Measurements from ENCODE around the gene BRIX1.
"Not testable (repeated sequence)": the region's sequence is repeated elsewhere in the genome, so short reads cannot be mapped to it uniquely, and the experiment has no call there.

The BRIX1 gene

DNA sequence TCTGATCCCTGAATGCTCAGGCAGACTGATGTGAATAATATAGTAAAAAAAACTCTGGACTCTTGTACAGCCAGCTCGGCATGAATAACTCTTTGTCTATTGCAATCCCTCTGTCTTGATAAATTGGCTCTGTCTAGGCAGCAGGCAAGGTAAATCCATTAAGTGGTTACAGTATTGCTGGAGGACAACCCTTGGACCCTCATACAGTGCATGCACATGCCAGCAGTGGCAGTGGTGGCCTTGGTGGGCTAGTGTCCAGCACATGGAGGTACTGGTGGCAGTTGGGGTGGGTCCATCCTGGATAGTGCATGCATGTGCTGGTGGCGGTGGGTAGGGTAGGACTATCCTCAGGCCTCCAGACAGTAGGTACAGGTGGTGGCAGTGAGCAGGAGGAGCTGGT lies 52.7 kb downstream of the BRIX1 start:
- TF ChIP-seq, protein P1, sequence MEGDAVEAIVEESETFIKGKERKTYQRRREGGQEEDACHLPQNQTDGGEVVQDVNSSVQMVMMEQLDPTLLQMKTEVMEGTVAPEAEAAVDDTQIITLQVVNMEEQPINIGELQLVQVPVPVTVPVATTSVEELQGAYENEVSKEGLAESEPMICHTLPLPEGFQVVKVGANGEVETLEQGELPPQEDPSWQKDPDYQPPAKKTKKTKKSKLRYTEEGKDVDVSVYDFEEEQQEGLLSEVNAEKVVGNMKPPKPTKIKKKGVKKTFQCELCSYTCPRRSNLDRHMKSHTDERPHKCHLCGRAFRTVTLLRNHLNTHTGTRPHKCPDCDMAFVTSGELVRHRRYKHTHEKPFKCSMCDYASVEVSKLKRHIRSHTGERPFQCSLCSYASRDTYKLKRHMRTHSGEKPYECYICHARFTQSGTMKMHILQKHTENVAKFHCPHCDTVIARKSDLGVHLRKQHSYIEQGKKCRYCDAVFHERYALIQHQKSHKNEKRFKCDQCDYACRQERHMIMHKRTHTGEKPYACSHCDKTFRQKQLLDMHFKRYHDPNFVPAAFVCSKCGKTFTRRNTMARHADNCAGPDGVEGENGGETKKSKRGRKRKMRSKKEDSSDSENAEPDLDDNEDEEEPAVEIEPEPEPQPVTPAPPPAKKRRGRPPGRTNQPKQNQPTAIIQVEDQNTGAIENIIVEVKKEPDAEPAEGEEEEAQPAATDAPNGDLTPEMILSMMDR (IDR thresholded peaks at IDR 0.05; ENCODE audit: control insufficient read depth, insufficient read depth, low read depth, low read length, missing control alignments), result no peak
- H3K4me3 ChIP-seq (ENCODE audit: control insufficient read depth, low read depth, low read length), result no peak overlapping the region
- DNase-seq (ENCODE audit: low read depth), result no peak

DNA sequence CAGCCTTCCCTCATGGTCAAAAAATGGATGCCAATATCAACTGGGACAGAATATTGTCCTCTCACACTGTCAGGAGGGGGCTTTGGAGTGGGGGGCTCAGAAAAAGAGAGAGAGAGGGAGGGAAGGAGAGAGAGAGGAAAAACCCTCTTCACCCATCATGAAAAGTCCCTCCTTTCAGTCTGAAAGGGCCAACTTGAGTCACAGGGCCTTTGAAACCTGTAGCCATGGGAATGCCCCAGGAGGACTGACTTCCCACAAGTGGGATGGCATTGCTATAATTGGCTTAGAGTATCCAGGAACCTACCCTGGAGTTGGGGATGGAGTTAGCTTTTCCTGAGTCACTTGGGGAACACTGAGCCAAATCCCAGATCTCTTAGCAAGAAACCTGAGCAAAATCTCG lies 55.0 kb downstream of the BRIX1 start:
- TF ChIP-seq, protein P1 (IDR thresholded peaks at IDR 0.05; ENCODE audit: control insufficient read depth, insufficient read depth, low read depth, low read length, missing control alignments), result no peak
- H3K4me3 ChIP-seq (ENCODE audit: control insufficient read depth, low read depth, low read length), result no peak overlapping the region
- DNase-seq (ENCODE audit: low read depth), result no peak

DNA sequence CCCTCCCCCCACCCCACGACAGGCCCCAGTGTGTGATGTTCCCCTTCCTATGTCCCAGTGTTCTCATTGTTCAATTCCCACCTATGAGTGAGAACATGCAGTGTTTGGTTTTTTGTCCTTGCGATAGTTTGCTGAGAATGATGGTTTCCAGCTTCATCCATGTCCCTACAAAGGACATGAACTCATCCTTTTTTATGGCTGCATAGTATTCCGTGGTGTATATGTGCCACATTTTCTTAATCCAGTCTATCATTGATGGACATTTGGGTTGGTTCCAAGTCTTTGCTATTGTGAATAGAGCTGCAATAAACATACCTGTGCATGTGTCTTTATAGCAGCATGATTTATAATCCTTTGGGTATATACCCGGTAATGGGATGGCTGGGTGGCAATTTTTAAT lies 56.1 kb downstream of the BRIX1 start:
- not testable (repeated sequence) for DNase-seq (ENCODE audit: low read depth); H3K4me3 ChIP-seq (ENCODE audit: control insufficient read depth, low read depth, low read length)
